ENCODE data around the gene PXDC1.

Gene PXDC1

GRCh38 chr6:3725145-3726047 is 26.1 kb downstream of the PXDC1 start:
- no peak overlapping the region for H2BK5ac ChIP-seq (ENCODE audit: low read length)
- no peaks in the 10 kb centered on the region for H3K79me1 ChIP-seq (ENCODE audit: low read length)
- H3K4me2 ChIP-seq (ENCODE audit: low read length), result no peak overlapping the region
- no peak overlapping the region for H4K5ac ChIP-seq (ENCODE audit: low read length)
- no peak overlapping the region for H3K4me3 ChIP-seq (ENCODE audit: low read length)
- H3K27me3 ChIP-seq (ENCODE audit: insufficient read depth, low read length, poor library complexity), result no peaks in the 10 kb centered on the region
- H2AK5ac ChIP-seq (ENCODE audit: low read length), result no peak overlapping the region
- no peak overlapping the region for H2BK120ac ChIP-seq (ENCODE audit: low read depth, low read length)
- H4K8ac ChIP-seq (ENCODE audit: low read depth, low read length), result no peak overlapping the region
- H3K4ac ChIP-seq (ENCODE audit: low read depth, low read length), result no peak overlapping the region
- H3K18ac ChIP-seq (ENCODE audit: low read length), result no peak overlapping the region
- no peaks in the 10 kb centered on the region for H3K36me3 ChIP-seq (ENCODE audit: control insufficient read depth, insufficient read depth, low read length)
- no peak overlapping the region for H3K23ac ChIP-seq (ENCODE audit: low read length)
- H2BK15ac ChIP-seq (replicated peaks; ENCODE audit: low read depth), result no peak overlapping the region
- H3K79me2 ChIP-seq (ENCODE audit: control insufficient read depth, insufficient read depth, low read length), result no peaks in the 10 kb centered on the region
- H3K4me1 ChIP-seq (ENCODE audit: control insufficient read depth, low read depth, low read length), result peaks cover 2% of the 10 kb centered on the region
- H3K27ac ChIP-seq (ENCODE audit: low read depth, low read length), result no peak overlapping the region
- no CpG with 5 or more reads among the region's 33 CpGs for WGBS (ENCODE audit: extremely low coverage, insufficient coverage, low lambda C conversion rate)
- no peak overlapping the region for H3K9ac ChIP-seq (ENCODE audit: low read length)
- no peak for DNase-seq
- H3K56ac ChIP-seq (ENCODE audit: low read length), result no peak overlapping the region

DNA sequence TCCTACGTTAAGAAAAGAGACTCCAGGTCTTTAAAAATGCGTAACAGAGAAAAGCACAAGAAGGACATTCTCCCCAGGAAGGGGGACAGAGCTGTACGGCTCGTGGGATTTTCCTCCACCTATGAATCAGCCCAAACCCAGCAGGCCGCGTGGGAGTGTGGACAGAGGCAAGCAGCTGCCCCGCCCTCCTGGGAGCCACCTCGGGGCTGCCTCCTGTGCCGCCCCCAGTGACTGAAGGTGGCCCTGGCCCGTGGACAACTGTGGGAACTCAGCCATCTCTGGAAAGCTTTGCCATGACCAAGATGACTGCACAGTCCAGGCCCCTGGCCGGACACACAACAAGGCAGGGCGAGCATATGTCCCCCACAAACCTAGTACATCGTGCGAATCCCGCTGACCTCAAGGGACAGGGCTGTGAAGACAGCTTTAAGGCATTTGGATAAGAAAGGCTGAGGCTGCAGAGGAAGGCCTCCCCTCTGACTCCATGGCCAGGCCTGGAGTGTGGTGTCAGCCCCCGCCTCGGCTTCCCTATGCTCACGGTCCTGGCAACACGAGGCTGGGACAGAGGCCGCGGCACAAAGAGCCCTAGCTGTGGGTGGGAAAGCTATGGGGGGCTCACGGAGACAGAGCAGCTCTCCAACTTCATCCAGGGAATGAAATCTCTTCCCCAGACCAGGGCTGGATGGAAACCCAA is 26.9 kb downstream of the PXDC1 start:
- no peak overlapping the region for H3K56ac ChIP-seq (ENCODE audit: low read length)
- no peak for DNase-seq
- H4K5ac ChIP-seq (ENCODE audit: low read length), result no peak overlapping the region
- H3K79me1 ChIP-seq (ENCODE audit: low read length), result no peaks in the 10 kb centered on the region
- H3K23ac ChIP-seq (ENCODE audit: low read length), result no peak overlapping the region
- no peaks in the 10 kb centered on the region for H3K79me2 ChIP-seq (ENCODE audit: control insufficient read depth, insufficient read depth, low read length)
- no peak overlapping the region for H2AK5ac ChIP-seq (ENCODE audit: low read length)
- no peak overlapping the region for H3K4ac ChIP-seq (ENCODE audit: low read depth, low read length)
- H3K4me3 ChIP-seq (ENCODE audit: low read length), result no peak overlapping the region
- no peaks in the 10 kb centered on the region for H3K36me3 ChIP-seq (ENCODE audit: control insufficient read depth, insufficient read depth, low read length)
- H3K4me2 ChIP-seq (ENCODE audit: low read length), result no peak overlapping the region
- H2BK5ac ChIP-seq (ENCODE audit: low read length), result no peak overlapping the region
- no peaks in the 10 kb centered on the region for H3K27me3 ChIP-seq (ENCODE audit: insufficient read depth, low read length, poor library complexity)
- no peak overlapping the region for H3K27ac ChIP-seq (ENCODE audit: low read depth, low read length)
- no peak overlapping the region for H2BK15ac ChIP-seq (replicated peaks; ENCODE audit: low read depth)
- H4K8ac ChIP-seq (ENCODE audit: low read depth, low read length), result no peak overlapping the region
- H3K9ac ChIP-seq (ENCODE audit: low read length), result no peak overlapping the region
- peaks cover 2% of the 10 kb centered on the region for H3K4me1 ChIP-seq (ENCODE audit: control insufficient read depth, low read depth, low read length)
- no peak overlapping the region for H3K18ac ChIP-seq (ENCODE audit: low read length)
- no peak overlapping the region for H2BK120ac ChIP-seq (ENCODE audit: low read depth, low read length)
- WGBS (ENCODE audit: extremely low coverage, insufficient coverage, low lambda C conversion rate), result no CpG with 5 or more reads among the region's 22 CpGs

DNA sequence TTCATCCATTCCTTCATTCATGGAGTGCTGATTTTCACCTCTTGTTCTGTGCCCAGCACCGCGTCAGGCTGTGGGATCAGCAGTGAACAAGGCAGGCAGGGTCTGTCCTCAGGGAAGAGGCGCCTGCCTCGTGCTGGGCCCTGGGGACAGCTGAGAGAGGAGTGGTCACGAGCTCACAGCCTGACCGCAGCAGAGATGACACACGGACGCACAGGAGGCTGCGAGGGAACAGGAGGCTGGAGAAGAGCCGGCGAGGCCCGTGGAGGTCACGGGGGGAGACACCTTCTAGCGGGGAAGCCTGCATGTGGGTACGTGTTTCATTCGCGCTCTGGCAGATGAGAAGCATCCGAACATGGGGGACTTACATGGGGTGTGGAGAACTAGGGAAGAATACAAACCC is 27.5 kb downstream of the PXDC1 start:
- no peak overlapping the region for H4K8ac ChIP-seq (ENCODE audit: low read depth, low read length)
- no peak overlapping the region for H2BK5ac ChIP-seq (ENCODE audit: low read length)
- no peak overlapping the region for H3K27ac ChIP-seq (ENCODE audit: low read depth, low read length)
- H3K23ac ChIP-seq (ENCODE audit: low read length), result no peak overlapping the region
- H3K18ac ChIP-seq (ENCODE audit: low read length), result no peak overlapping the region
- no peaks in the 10 kb centered on the region for H3K79me1 ChIP-seq (ENCODE audit: low read length)
- no peak overlapping the region for H2AK5ac ChIP-seq (ENCODE audit: low read length)
- H3K36me3 ChIP-seq (ENCODE audit: control insufficient read depth, insufficient read depth, low read length), result no peaks in the 10 kb centered on the region
- no peak overlapping the region for H2BK120ac ChIP-seq (ENCODE audit: low read depth, low read length)
- no CpG with 5 or more reads among the region's 18 CpGs for WGBS (ENCODE audit: extremely low coverage, insufficient coverage, low lambda C conversion rate)
- H3K9ac ChIP-seq (ENCODE audit: low read length), result no peak overlapping the region
- H3K56ac ChIP-seq (ENCODE audit: low read length), result no peak overlapping the region
- H4K5ac ChIP-seq (ENCODE audit: low read length), result no peak overlapping the region
- peaks cover 2% of the 10 kb centered on the region for H3K4me1 ChIP-seq (ENCODE audit: control insufficient read depth, low read depth, low read length)
- DNase-seq, result no peak
- no peaks in the 10 kb centered on the region for H3K79me2 ChIP-seq (ENCODE audit: control insufficient read depth, insufficient read depth, low read length)
- H3K4ac ChIP-seq (ENCODE audit: low read depth, low read length), result no peak overlapping the region
- no peak overlapping the region for H3K4me2 ChIP-seq (ENCODE audit: low read length)
- H2BK15ac ChIP-seq (replicated peaks; ENCODE audit: low read depth), result no peak overlapping the region
- H3K27me3 ChIP-seq (ENCODE audit: insufficient read depth, low read length, poor library complexity), result no peaks in the 10 kb centered on the region
- H3K4me3 ChIP-seq (ENCODE audit: low read length), result no peak overlapping the region

GRCh38 chr6:3723251-3723650 is 28.3 kb downstream of the PXDC1 start:
- Histone ChIP-seq H3K4me2 (ENCODE audit: low read length) (no peak overlapping the region), H2BK15ac (replicated peaks; ENCODE audit: low read depth) (no peak overlapping the region), H2BK5ac (ENCODE audit: low read length) (no peak overlapping the region), H3K23ac (ENCODE audit: low read length) (no peak overlapping the region), H3K79me1 (ENCODE audit: low read length) (no peaks in the 10 kb centered on the region), H3K36me3 (ENCODE audit: control insufficient read depth, insufficient read depth, low read length) (no peaks in the 10 kb centered on the region), H4K8ac (ENCODE audit: low read depth, low read length) (no peak overlapping the region), H3K27ac (ENCODE audit: low read depth, low read length) (no peak overlapping the region), H3K79me2 (ENCODE audit: control insufficient read depth, insufficient read depth, low read length) (no peaks in the 10 kb centered on the region), H3K4me3 (ENCODE audit: low read length) (no peak overlapping the region), H3K4ac (ENCODE audit: low read depth, low read length) (no peak overlapping the region), H2BK120ac (ENCODE audit: low read depth, low read length) (no peak overlapping the region), H4K5ac (ENCODE audit: low read length) (no peak overlapping the region), H3K27me3 (ENCODE audit: insufficient read depth, low read length, poor library complexity) (no peaks in the 10 kb centered on the region), H3K18ac (ENCODE audit: low read length) (no peak overlapping the region), H3K9ac (ENCODE audit: low read length) (no peak overlapping the region), H3K56ac (ENCODE audit: low read length) (no peak overlapping the region), H2AK5ac (ENCODE audit: low read length) (no peak overlapping the region), H3K4me1 (ENCODE audit: control insufficient read depth, low read depth, low read length) (peaks cover 2% of the 10 kb centered on the region)
- DNase-seq, result no peak
- no CpG with 5 or more reads among the region's 8 CpGs for WGBS (ENCODE audit: extremely low coverage, insufficient coverage, low lambda C conversion rate)

DNA sequence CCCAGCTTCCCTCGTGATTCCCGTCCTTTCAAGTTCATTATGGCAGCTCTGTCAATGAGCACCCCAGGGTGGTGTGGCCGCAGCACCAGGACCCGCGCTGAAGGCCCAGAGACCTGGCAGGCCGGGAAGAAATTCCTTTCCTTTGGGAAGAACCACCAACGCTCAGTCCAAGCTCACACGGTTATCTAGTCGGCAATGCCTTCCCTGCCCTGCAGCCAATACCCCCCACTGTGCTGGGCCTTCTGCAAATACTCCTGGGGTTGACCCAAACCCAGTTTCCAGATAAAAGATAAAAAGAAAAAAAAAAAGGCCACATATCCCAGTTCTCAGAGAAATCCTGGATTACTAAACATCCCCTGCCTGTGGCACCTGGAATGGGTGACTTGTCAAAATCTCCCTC is 28.7 kb downstream of the PXDC1 start:
- WGBS (ENCODE audit: extremely low coverage, insufficient coverage, low lambda C conversion rate), result no CpG with 5 or more reads among the region's 9 CpGs
- H2BK120ac ChIP-seq (ENCODE audit: low read depth, low read length), result no peak overlapping the region
- H3K4me2 ChIP-seq (ENCODE audit: low read length), result no peak overlapping the region
- H3K79me1 ChIP-seq (ENCODE audit: low read length), result no peaks in the 10 kb centered on the region
- no peak overlapping the region for H4K8ac ChIP-seq (ENCODE audit: low read depth, low read length)
- no peak overlapping the region for H3K56ac ChIP-seq (ENCODE audit: low read length)
- no peaks in the 10 kb centered on the region for H3K27me3 ChIP-seq (ENCODE audit: insufficient read depth, low read length, poor library complexity)
- no peak overlapping the region for H2BK5ac ChIP-seq (ENCODE audit: low read length)
- no peak overlapping the region for H3K9ac ChIP-seq (ENCODE audit: low read length)
- H3K4ac ChIP-seq (ENCODE audit: low read depth, low read length), result no peak overlapping the region
- H3K36me3 ChIP-seq (ENCODE audit: control insufficient read depth, insufficient read depth, low read length), result no peaks in the 10 kb centered on the region
- no peak overlapping the region for H3K4me3 ChIP-seq (ENCODE audit: low read length)
- H3K79me2 ChIP-seq (ENCODE audit: control insufficient read depth, insufficient read depth, low read length), result no peaks in the 10 kb centered on the region
- peaks cover 2% of the 10 kb centered on the region for H3K4me1 ChIP-seq (ENCODE audit: control insufficient read depth, low read depth, low read length)
- no peak overlapping the region for H2BK15ac ChIP-seq (replicated peaks; ENCODE audit: low read depth)
- peak; percentile 47 for DNase-seq
- H3K18ac ChIP-seq (ENCODE audit: low read length), result no peak overlapping the region
- no peak overlapping the region for H4K5ac ChIP-seq (ENCODE audit: low read length)
- H3K27ac ChIP-seq (ENCODE audit: low read depth, low read length), result no peak overlapping the region
- H2AK5ac ChIP-seq (ENCODE audit: low read length), result no peak overlapping the region
- H3K23ac ChIP-seq (ENCODE audit: low read length), result no peak overlapping the region

Data from mesendoderm (in vitro differentiated cells).